ENCODE measurements around the gene ZCCHC24.

DNA sequence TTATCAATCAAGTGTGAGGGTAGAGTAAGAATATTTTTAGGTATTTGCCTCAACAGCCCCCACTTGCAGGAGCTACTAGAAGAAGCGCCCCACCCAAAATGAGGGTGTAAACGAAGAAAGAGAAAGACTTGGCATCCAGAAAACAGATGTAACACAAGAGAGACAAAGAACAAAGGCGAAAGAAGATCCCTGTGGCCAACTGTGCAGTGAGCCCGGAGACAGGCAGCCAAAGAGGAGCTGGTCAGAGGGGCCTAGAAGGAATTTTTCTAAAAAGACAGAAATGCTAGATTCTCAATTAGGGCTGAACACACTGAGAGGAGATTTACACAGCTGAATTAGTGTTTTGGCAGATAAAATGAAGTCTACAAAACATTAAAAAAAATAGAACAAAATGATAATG lies 37.3 kb upstream of the ZCCHC24 start:
- TF ChIP-seq YY1 (IDR thresholded peaks at IDR 0.05; ENCODE audit: insufficient read depth, insufficient read length) (no peak), SUZ12 (IDR thresholded peaks at IDR 0.05; ENCODE audit: extremely low read depth, insufficient read depth, insufficient read length) (no peak), ZNF274 (IDR thresholded peaks at IDR 0.05; ENCODE audit: low read depth, low read length) (no peak)

All from NT2/D1 (cell line).